ENCODE results near the gene EIF1B. TPM values are rescaled to one million over a fixed set of nuclear protein-coding genes. Genes with fewer than 3 reads are reported as not detected.

EIF1B gene
- total RNA-seq, 1 donor = 34.4 TPM

GRCh38 chr3:40339871-40340270 lies 30.4 kb downstream of the EIF1B start:
- DNase-seq (ENCODE audit: low read depth) = no peak
- TF ChIP-seq CTCF (IDR thresholded peaks at IDR 0.05; ENCODE audit: insufficient read depth, low read length) = no peak

GRCh38 chr3:40340541-40341170 lies 31.1 kb downstream of the EIF1B start:
- no peak for TF ChIP-seq CTCF (IDR thresholded peaks at IDR 0.05; ENCODE audit: insufficient read depth, low read length)
- no peak overlapping the region for H3K4me3 ChIP-seq (ENCODE audit: low read depth, low read length)
- DNase-seq (ENCODE audit: low read depth) = no peak

More at GRCh38 chr3:40339871-40340270, 30.4 kb downstream of the EIF1B start:
- H3K4me3 ChIP-seq (ENCODE audit: low read depth, low read length) = no peak overlapping the region

GRCh38 chr3:40341671-40342070 lies 32.2 kb downstream of the EIF1B start:
- TF ChIP-seq CTCF (IDR thresholded peaks at IDR 0.05; ENCODE audit: insufficient read depth, low read length) = no peak
- no peak overlapping the region for H3K4me3 ChIP-seq (ENCODE audit: low read depth, low read length)
- no peak for DNase-seq (ENCODE audit: low read depth)

- TF ChIP-seq CTCF (IDR thresholded peaks at IDR 0.05; ENCODE audit: insufficient read depth, low read length) = no peak
- no peak overlapping the region for H3K4me3 ChIP-seq (ENCODE audit: low read depth, low read length)
Measured at GRCh38 chr3:40350529-40350928, 41.0 kb downstream of the EIF1B start.

GRCh38 chr3:40355410-40355809 lies 45.9 kb downstream of the EIF1B start:
- no peak overlapping the region for H3K4me3 ChIP-seq (ENCODE audit: low read depth, low read length)
- TF ChIP-seq CTCF (IDR thresholded peaks at IDR 0.05; ENCODE audit: insufficient read depth, low read length) = no peak
- no peak for DNase-seq (ENCODE audit: low read depth)

More at GRCh38 chr3:40350529-40350928, 41.0 kb downstream of the EIF1B start:
- DNase-seq (ENCODE audit: low read depth) = no peak

GRCh38 chr3:40358454-40358853 lies 48.9 kb downstream of the EIF1B start:
- no peak for DNase-seq (ENCODE audit: low read depth)
- TF ChIP-seq CTCF (IDR thresholded peaks at IDR 0.05; ENCODE audit: insufficient read depth, low read length) = no peak

More at GRCh38 chr3:40358454-40358853, 48.9 kb downstream of the EIF1B start:
- H3K4me3 ChIP-seq (ENCODE audit: low read depth, low read length) = no peak overlapping the region

Other genes with a start within 250 kb of the EIF1B start
- 0.36 TPM in 1 of 2 replicates, not detected in the other for gene ENTPD3, start 77.5 kb downstream of the EIF1B start, total RNA-seq (ENCODE audit: low replicate concordance)
- 102 and 722 TPM in 2 replicates for gene RPL14, start 147.6 kb downstream of the EIF1B start, total RNA-seq (ENCODE audit: low replicate concordance)
- 2.7 and 7.1 TPM in 2 replicates for gene ZNF619, start 167.4 kb downstream of the EIF1B start, total RNA-seq (ENCODE audit: low replicate concordance)
- 0.65 and 0.99 TPM in 2 replicates for gene ZNF620, start 196.3 kb downstream of the EIF1B start, total RNA-seq (ENCODE audit: low replicate concordance)
- gene ZNF621, start 215.3 kb downstream of the EIF1B start, total RNA-seq (ENCODE audit: low replicate concordance) = 13.0 and 21.8 TPM in 2 replicates

All from fibroblast of the aortic adventitia (primary cell).